ENCODE results near the gene CUX1.
"Not testable (repeated sequence)": the region's sequence is repeated elsewhere in the genome, so short reads cannot be mapped to it uniquely, and the experiment has no call there.

CUX1 gene

GRCh38 chr7:101869026-101869900 lies 51.8 kb downstream of the CUX1 start:
- DNase-seq (ENCODE audit: low read depth in 2 of 2, low spot score in 1 of 2), result no peak

- no peak for DNase-seq (ENCODE audit: low read depth in 2 of 2, low spot score in 1 of 2)
Observed at GRCh38 chr7:101869901-101870290, 52.5 kb downstream of the CUX1 start.

GRCh38 chr7:101870361-101871062 lies 53.1 kb downstream of the CUX1 start:
- DNase-seq (ENCODE audit: low read depth in 2 of 2, low spot score in 1 of 2), result no peak

GRCh38 chr7:101871351-101871750 lies 53.9 kb downstream of the CUX1 start:
- DNase-seq (ENCODE audit: low read depth in 2 of 2, low spot score in 1 of 2), result no peak

GRCh38 chr7:101874028-101874427 lies 56.6 kb downstream of the CUX1 start:
- no peak for DNase-seq (ENCODE audit: low read depth in 2 of 2, low spot score in 1 of 2)

GRCh38 chr7:101875283-101875846 lies 57.9 kb downstream of the CUX1 start:
- no peak for DNase-seq (ENCODE audit: low read depth in 2 of 2, low spot score in 1 of 2)

GRCh38 chr7:101877882-101878591 lies 60.6 kb downstream of the CUX1 start:
- no peak for DNase-seq (ENCODE audit: low read depth in 2 of 2, low spot score in 1 of 2)

- DNase-seq (ENCODE audit: low read depth in 2 of 2, low spot score in 1 of 2), result no peak
Observed at GRCh38 chr7:101878938-101879337, 61.5 kb downstream of the CUX1 start.

GRCh38 chr7:101879565-101879964 lies 62.1 kb downstream of the CUX1 start:
- no peak for DNase-seq (ENCODE audit: low read depth in 2 of 2, low spot score in 1 of 2)

- DNase-seq (ENCODE audit: low read depth in 2 of 2, low spot score in 1 of 2), result no peak
Observed at GRCh38 chr7:101880282-101881054, 63.0 kb downstream of the CUX1 start.

- no peak for DNase-seq (ENCODE audit: low read depth in 2 of 2, low spot score in 1 of 2)
Observed at GRCh38 chr7:101882005-101882421, 64.6 kb downstream of the CUX1 start.

- no peak for DNase-seq (ENCODE audit: low read depth in 2 of 2, low spot score in 1 of 2)
Observed at GRCh38 chr7:101882595-101883564, 65.5 kb downstream of the CUX1 start.

- no peak for DNase-seq (ENCODE audit: low read depth in 2 of 2, low spot score in 1 of 2)
Observed at GRCh38 chr7:101884671-101885596, 67.5 kb downstream of the CUX1 start.

- DNase-seq (ENCODE audit: low read depth in 2 of 2, low spot score in 1 of 2), result no peak
Observed at GRCh38 chr7:101885597-101885955, 68.2 kb downstream of the CUX1 start.

- DNase-seq (ENCODE audit: low read depth in 2 of 2, low spot score in 1 of 2), result not testable (repeated sequence)
Observed at GRCh38 chr7:101887352-101887751, 69.9 kb downstream of the CUX1 start.

- not testable (repeated sequence) for DNase-seq (ENCODE audit: low read depth in 2 of 2, low spot score in 1 of 2)
Observed at GRCh38 chr7:101888564-101888963, 71.1 kb downstream of the CUX1 start.

GRCh38 chr7:101890749-101891523 lies 73.5 kb downstream of the CUX1 start:
- DNase-seq (ENCODE audit: low read depth in 2 of 2, low spot score in 1 of 2), result no peak

Measured in stimulated activated CD8-positive, alpha-beta memory T cell treated with anti-CD3 and anti-CD28 coated beads, Interleukin-4, amount 100 ng/mL, for 1 hour (primary cell).